Osteoblast (primary cell): Measurements from ENCODE around the gene XIAP. TPM values are rescaled to one million over a fixed set of nuclear protein-coding genes. Genes with fewer than 3 reads are reported as not detected.
"Not testable (repeated sequence)": the region's sequence is repeated elsewhere in the genome, so short reads cannot be mapped to it uniquely, and the experiment has no call there.

Experiments used
- DNase-seq: peaks from one replicate; pipeline ENCODE4 v3.0.0; 2011; ENCODE audit warnings: low spot score, mixed read lengths; ENCODE audit not compliant: insufficient read length; ENCODE audit errors: missing footprints
- H2AFZ ChIP-seq: 2 replicates; pipeline ENCODE4 v1.6.0; 2011; ENCODE audit warnings: mild to moderate bottlenecking, low read length
- H3K27ac ChIP-seq: 2 replicates; pipeline ENCODE4 v1.5.1; 2011; ENCODE audit warnings: mild to moderate bottlenecking, low read depth, low read length, moderate library complexity
- H3K27me3 ChIP-seq: 2 replicates; pipeline ENCODE4 v1.6.0; 2012; ENCODE audit warnings: mild to moderate bottlenecking, control low read depth, inconsistent platforms, low read length, moderate library complexity; ENCODE audit not compliant: insufficient read depth
- H3K36me3 ChIP-seq: 2 replicates; pipeline ENCODE4 v1.5.1; 2011; ENCODE audit warnings: mild to moderate bottlenecking, low read length, control low read depth, moderate library complexity; ENCODE audit not compliant: insufficient read depth
- H3K4me1 ChIP-seq: 2 replicates; pipeline ENCODE4 v1.5.1; 2011; ENCODE audit warnings: mild to moderate bottlenecking, low read length, control low read depth, moderate library complexity; ENCODE audit not compliant: insufficient read depth
- H3K4me2 ChIP-seq: 2 replicates; pipeline ENCODE4 v1.6.0; 2011; ENCODE audit warnings: mild to moderate bottlenecking, low read length; ENCODE audit not compliant: insufficient read depth
- H3K4me3 ChIP-seq: fragments of 200-600 bp; sonication (generic); 3 replicates; pipeline ENCODE4 v1.5.1; 2012; ENCODE audit warnings: mild to moderate bottlenecking, low read length, inconsistent platforms; ENCODE audit not compliant: insufficient read depth
- H3K79me2 ChIP-seq: 2 replicates; pipeline ENCODE4 v1.6.0; 2012; ENCODE audit warnings: mild to moderate bottlenecking, low read length, control low read depth, inconsistent platforms; ENCODE audit not compliant: insufficient read depth
- H3K9me3 ChIP-seq: 2 replicates; pipeline ENCODE4 v1.5.1; 2011; ENCODE audit warnings: low read depth, low read length, control low read depth
- H4K20me1 ChIP-seq: 2 replicates; pipeline ENCODE4 v1.6.0; 2012; ENCODE audit warnings: mild to moderate bottlenecking, low read length, control low read depth; ENCODE audit not compliant: insufficient read depth
- total RNA-seq: library from RNA; depleted of rRNA; stranded (reverse); fragments of >200 nt; gene quantifications from 2 replicates; pipeline ENCODE4 v1.2.3, GENCODE V29; 2012
- TF ChIP-seq, protein P1 (sequence below): IDR thresholded peaks from 2 replicates; pipeline ENCODE4 v1.5.1; 2011; ENCODE audit warnings: mild to moderate bottlenecking, low read depth, low read length, moderate library complexity; ENCODE audit errors: extremely low read depth

XIAP gene
- total RNA-seq, 1 donor: 45.6 TPM

DNA sequence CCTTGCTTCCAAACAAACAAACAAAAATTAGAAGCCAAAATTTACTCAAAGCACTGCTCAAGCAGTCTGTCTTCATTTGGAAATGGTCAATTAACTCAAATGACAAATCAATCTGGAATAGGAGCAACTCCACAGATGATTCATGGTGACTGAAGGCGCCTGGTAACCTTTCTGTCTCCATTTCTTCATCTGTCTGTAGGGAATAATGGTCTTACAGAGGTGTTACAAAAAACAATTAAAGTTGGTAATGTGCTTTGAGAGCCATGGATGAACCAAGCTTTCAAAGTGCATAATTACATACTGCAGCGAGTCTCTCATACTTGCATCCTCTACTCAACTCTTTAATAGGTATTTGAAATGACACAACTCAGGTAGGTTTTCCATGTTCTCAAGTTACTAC lies 63.4 kb downstream of the XIAP start:
- DNase-seq: peak; percentile 66
- TF ChIP-seq, protein P1, sequence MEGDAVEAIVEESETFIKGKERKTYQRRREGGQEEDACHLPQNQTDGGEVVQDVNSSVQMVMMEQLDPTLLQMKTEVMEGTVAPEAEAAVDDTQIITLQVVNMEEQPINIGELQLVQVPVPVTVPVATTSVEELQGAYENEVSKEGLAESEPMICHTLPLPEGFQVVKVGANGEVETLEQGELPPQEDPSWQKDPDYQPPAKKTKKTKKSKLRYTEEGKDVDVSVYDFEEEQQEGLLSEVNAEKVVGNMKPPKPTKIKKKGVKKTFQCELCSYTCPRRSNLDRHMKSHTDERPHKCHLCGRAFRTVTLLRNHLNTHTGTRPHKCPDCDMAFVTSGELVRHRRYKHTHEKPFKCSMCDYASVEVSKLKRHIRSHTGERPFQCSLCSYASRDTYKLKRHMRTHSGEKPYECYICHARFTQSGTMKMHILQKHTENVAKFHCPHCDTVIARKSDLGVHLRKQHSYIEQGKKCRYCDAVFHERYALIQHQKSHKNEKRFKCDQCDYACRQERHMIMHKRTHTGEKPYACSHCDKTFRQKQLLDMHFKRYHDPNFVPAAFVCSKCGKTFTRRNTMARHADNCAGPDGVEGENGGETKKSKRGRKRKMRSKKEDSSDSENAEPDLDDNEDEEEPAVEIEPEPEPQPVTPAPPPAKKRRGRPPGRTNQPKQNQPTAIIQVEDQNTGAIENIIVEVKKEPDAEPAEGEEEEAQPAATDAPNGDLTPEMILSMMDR: no peak

GRCh38 chrX:123924186-123924585 lies 64.3 kb downstream of the XIAP start:
- H3K27me3 ChIP-seq: no peaks in the 10 kb centered on the region
- no peaks in the 10 kb centered on the region for H4K20me1 ChIP-seq

More for the DNA sequence above, 63.4 kb downstream of the XIAP start:
- no peaks in the 10 kb centered on the region for H3K27me3 ChIP-seq
- H3K4me2 ChIP-seq: no peak overlapping the region
- H3K79me2 ChIP-seq: no peaks in the 10 kb centered on the region
- H4K20me1 ChIP-seq: no peaks in the 10 kb centered on the region
- H3K36me3 ChIP-seq: no peaks in the 10 kb centered on the region
- no peaks in the 10 kb centered on the region for H3K9me3 ChIP-seq
- no peak overlapping the region for H3K4me3 ChIP-seq
- H3K4me1 ChIP-seq: no peaks in the 10 kb centered on the region
- no peak overlapping the region for H2AFZ ChIP-seq
- H3K27ac ChIP-seq: no peak overlapping the region

GRCh38 chrX:123927845-123928244 lies 68.0 kb downstream of the XIAP start:
- peak; percentile 9 for DNase-seq
- H3K4me3 ChIP-seq: no peak overlapping the region
- no peaks in the 10 kb centered on the region for H4K20me1 ChIP-seq
- no peaks in the 10 kb centered on the region for H3K27me3 ChIP-seq
- H3K9me3 ChIP-seq: no peaks in the 10 kb centered on the region
- no peaks in the 10 kb centered on the region for H3K4me1 ChIP-seq
- no peaks in the 10 kb centered on the region for H3K79me2 ChIP-seq
- no peak overlapping the region for H3K27ac ChIP-seq
- no peak overlapping the region for H3K4me2 ChIP-seq
- H3K36me3 ChIP-seq: no peaks in the 10 kb centered on the region
- TF ChIP-seq, protein P1: no peak
- no peak overlapping the region for H2AFZ ChIP-seq

More at GRCh38 chrX:123924186-123924585, 64.3 kb downstream of the XIAP start:
- Histone ChIP-seq H3K4me3 (no peak overlapping the region), H3K27ac (no peak overlapping the region), H3K4me1 (no peaks in the 10 kb centered on the region), H3K79me2 (no peaks in the 10 kb centered on the region), H3K4me2 (no peak overlapping the region), H3K36me3 (no peaks in the 10 kb centered on the region), H3K9me3 (no peaks in the 10 kb centered on the region), H2AFZ (no peak overlapping the region)
- DNase-seq: no peak
- TF ChIP-seq, protein P1: no peak

GRCh38 chrX:123932055-123932454 lies 72.2 kb downstream of the XIAP start:
- not testable (repeated sequence) for H3K27me3 ChIP-seq, DNase-seq, H3K4me1 ChIP-seq, H3K9me3 ChIP-seq, H3K4me2 ChIP-seq, H3K79me2 ChIP-seq, H4K20me1 ChIP-seq, H3K36me3 ChIP-seq, H3K27ac ChIP-seq, H3K4me3 ChIP-seq, H2AFZ ChIP-seq

DNA sequence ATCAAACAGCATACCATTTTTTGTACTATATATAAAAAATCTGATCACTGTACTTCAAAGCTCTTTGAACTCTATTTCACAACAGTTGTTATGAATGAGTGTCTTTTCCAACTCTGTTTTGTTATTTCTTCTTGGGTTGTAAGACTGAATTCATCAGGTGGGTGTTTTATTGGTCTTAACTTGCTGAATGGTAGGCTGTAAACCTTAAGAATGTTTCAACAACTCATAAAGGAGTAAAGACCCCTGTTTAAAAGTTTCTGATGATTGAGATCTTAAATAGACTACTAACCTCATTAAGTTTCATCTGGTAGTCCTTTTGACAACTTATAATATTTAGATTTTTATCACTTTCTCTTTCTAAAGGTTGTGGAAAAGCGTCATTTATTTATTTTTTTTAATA lies 83.2 kb downstream of the XIAP start:
- H3K4me2 ChIP-seq: no peak overlapping the region
- H3K79me2 ChIP-seq: no peaks in the 10 kb centered on the region
- no peaks in the 10 kb centered on the region for H3K27me3 ChIP-seq
- no peak for DNase-seq
- H3K9me3 ChIP-seq: no peaks in the 10 kb centered on the region
- H3K36me3 ChIP-seq: no peaks in the 10 kb centered on the region
- no peak overlapping the region for H2AFZ ChIP-seq
- no peaks in the 10 kb centered on the region for H3K4me1 ChIP-seq
- no peaks in the 10 kb centered on the region for H4K20me1 ChIP-seq
- H3K27ac ChIP-seq: no peak overlapping the region
- H3K4me3 ChIP-seq: no peak overlapping the region
- TF ChIP-seq, protein P1: no peak
